Measurements from ENCODE around the gene KCNG2. TPM values are rescaled to one million over a fixed set of nuclear protein-coding genes. Genes with fewer than 3 reads are reported as not detected.
"Not testable (repeated sequence)": the region's sequence is repeated elsewhere in the genome, so short reads cannot be mapped to it uniquely, and the experiment has no call there.

The KCNG2 gene, protein sequence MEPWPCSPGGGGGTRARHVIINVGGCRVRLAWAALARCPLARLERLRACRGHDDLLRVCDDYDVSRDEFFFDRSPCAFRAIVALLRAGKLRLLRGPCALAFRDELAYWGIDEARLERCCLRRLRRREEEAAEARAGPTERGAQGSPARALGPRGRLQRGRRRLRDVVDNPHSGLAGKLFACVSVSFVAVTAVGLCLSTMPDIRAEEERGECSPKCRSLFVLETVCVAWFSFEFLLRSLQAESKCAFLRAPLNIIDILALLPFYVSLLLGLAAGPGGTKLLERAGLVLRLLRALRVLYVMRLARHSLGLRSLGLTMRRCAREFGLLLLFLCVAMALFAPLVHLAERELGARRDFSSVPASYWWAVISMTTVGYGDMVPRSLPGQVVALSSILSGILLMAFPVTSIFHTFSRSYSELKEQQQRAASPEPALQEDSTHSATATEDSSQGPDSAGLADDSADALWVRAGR
- not detected in 2 replicates for total RNA-seq (2014; rRNA removed; shearing (Covaris generic))

DNA sequence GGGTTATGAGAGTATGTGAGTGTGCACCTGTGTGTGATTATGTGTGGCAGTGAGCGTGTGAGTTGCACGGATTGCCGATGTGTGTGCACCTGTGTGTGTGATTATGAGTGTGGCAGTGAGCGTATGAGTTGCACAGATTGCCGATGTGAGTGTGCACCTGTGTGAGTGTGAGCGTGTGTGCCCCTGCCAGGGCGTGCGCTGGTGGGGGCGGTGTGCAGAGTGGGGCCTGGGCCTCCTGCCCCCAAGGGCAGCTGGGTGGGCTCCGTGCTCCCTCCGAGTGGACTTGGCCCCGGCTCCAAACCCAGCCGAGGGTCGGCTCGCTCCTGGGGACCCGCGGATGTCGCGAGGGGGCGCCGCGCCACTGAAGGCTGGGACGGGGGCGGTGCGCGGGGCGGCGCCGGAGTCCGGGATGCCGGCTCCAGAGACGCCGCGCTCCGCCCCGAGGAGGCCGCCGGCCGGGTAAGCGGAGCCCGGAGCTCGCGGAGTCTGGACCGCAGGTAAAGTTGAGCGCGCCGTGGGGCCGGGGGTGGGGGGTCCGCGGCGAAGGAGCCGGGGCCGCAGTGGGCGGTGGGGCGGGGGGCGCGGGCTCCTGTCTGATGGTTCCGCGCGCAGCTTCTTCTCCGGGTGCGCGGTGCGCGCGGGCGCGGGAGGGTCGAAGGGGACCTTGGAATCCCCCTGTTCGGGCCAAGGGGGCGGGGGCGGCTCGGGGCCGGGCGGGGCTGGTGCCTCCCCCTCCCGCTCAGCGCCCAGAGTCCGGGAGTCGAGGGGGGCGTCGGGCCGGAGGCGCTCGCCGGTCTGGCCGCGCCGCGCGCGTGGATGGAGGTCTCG lies at the start of gene KCNG2:
Gene KCNG2 (plus strand): TSS at position 421 of the 828 bp plus-strand sequence. CDS start 65,730 bp downstream, outside the sequence.
- no peak for DNase-seq (ENCODE audit: low read depth)

DNA sequence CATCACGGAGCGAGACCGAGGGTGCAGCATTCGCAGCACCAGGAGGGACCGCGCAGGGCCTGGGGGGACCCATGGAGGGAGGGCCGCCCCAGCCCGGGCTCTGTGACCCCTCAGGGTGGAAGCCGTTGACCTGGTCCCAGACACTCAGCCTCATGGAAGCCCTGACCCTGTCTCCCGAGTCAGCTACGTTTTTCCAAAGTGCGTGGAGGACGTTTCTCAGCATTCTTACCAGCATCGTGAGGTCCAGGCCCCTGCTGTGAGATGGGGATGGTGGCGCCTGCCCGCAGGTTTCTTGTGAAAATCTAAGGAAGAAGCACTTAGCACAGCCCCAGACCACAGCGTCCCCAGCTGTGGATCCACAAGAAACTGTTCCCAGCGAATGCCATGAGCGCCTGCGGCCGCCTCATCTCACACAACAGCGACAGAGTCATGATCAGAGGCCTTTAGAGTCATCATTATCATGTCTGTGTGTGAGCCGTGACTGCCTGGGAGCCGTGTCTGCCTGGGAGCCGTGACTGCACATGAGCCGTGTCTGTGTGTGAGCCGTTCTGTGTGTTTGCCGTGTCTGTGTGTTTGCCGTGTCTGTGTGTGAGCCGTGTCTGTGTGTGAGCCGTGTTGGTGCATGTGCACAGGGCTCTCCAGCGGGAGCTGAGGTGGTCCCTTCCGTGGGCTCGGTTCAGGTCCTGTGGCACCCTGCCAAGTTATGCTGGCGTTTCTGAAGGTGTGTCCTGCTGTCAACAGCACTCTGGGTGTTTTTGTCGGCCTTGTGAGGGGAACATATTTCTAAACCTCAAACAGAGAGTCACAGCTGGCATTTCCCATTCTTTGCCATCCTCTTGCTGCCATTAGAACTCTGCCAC lies 49.2 kb upstream of the KCNG2 start:
- no peak for DNase-seq (ENCODE audit: low read depth)

- no peak for DNase-seq (ENCODE audit: low read depth)
Measured at GRCh38 chr18:79749251-79750191, 48.2 kb upstream of the KCNG2 start.

DNA sequence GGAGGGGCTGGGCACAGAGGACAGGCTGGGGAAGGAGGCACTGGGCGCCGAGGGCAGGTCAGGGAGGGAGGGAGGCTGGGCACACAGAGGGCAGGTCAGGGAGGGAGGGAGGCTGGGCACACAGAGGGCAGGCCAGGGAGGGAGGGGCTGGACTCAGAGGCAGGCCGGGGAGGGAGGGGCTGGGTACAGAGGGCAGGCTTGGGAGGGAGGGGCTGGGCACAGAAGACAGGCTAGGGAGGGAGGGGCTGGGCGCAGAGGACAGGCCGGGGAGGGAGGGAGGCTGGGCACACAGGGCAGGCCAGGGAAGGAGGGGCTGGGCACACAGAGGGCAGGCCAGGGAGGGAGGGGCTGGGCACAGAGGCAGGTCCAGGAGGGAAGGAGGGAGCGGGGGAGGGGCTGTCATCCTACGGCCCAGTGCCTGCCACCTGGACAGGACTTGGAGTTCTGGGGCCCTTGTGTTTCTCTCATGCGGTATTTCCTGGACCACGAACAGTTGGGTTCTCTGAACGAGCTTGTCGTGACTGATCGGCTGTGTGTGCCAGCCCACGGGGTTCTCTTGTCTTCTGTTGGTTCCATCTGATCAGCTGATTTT lies 46.7 kb upstream of the KCNG2 start:
- DNase-seq (ENCODE audit: low read depth): no peak

- not testable (repeated sequence) for DNase-seq (ENCODE audit: low read depth)
Measured at GRCh38 chr18:79751918-79752578, 45.7 kb upstream of the KCNG2 start.

DNA sequence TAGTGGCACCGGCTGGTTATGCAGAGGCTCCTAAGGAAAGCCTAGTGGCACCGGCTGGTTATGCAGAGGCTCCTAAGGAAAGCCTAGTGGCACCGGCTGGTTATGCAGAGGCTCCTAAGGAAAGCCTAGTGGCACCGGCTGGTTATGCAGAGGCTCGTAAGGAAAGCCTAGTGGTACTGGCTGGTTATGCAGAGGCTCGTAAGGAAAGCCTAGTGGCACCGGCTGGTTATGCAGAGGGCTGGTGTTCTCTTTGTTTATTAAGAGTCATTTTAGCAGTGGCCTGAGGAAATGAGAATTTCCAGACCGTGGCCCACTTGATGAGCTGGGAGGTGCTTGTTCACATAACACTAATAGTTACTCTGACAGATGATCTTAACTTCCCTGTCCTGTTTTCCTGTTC lies 44.8 kb upstream of the KCNG2 start:
- DNase-seq (ENCODE audit: low read depth): not testable (repeated sequence)

DNA sequence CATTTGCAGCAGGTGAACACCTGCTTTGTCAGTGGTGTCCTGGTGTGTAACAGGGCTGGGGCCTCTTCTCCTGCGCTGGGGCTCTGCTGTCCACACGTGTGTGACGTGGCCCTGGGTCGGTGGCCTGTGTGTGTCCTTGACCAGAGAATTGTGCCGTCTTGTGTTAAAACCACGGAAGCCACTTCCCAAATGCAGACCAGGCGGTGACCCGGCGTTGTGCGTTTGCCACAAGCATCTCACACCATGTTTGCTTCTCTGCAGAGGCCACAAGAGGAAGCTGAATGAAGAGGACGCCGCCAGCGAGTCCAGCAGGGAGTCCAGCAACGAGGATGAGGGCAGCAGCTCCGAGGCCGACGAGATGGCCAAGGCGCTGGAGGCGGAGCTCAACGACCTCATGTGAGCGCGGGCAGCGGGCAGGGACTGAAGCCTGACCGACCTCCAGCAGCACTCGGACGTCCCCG lies 44.3 kb upstream of the KCNG2 start:
- no peak for DNase-seq (ENCODE audit: low read depth)

GRCh38 chr18:79754022-79754761 lies 43.5 kb upstream of the KCNG2 start:
- no peak for DNase-seq (ENCODE audit: low read depth)

DNA sequence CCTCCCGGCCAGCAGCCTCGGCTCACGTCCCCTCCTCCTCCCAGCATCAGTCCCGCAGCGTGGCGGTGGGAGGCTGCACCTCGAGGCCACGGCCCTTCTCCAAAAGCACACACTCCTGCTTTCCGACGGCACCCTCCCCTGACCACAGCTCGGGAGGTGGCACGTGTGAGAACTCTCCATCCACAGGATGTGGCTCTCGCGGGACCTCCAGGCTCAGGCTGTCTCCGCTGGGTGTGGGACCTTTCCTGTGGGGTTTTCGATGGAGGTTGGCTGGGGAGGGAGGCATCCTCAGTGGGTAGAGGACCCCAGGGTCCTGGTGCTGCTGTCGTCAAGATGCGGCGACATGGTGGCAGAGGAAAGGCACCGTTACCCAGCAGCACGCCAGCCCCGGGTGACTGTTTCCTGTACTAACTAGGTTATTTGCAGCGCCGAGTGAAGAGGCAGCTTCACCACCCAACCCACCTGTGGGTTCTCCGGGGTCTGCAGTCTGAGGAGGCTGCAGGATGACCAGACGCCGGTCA lies 42.8 kb upstream of the KCNG2 start:
- no peak for DNase-seq (ENCODE audit: low read depth)

DNA sequence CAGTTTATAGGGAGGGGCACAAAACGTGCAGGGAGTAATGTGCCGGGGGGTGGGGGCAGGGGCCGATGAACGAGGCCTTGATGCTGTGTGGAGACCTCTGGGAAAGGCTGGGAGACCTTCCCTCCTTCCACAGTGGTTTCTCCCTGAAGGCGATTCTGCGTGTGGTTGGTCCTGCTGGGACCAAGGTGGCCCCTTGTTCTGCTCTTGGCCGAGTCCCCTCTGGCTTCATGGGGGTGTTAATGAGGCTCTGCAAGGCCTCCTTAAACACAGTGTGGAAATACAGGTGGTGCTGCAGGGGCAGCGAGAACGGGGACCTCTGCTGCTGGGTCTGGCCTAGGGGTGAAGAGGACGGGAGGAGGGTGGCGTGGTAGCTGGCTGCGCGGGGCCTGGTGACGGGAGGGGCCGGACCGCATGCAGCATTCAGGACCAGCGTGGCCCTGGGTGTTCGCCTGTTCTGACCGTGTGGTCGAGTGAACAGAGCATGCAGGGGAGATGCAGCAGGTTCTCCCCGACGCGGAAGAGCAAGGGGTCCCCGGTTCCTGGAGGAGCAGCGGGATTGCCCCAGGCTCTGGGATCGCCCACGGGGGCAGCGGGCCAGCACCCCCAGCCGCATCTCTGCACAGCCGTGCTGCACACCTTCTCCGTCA lies 42.1 kb upstream of the KCNG2 start:
- DNase-seq (ENCODE audit: low read depth): no peak

- DNase-seq (ENCODE audit: low read depth): no peak
Measured at GRCh38 chr18:79756143-79756500, 41.6 kb upstream of the KCNG2 start.

DNA sequence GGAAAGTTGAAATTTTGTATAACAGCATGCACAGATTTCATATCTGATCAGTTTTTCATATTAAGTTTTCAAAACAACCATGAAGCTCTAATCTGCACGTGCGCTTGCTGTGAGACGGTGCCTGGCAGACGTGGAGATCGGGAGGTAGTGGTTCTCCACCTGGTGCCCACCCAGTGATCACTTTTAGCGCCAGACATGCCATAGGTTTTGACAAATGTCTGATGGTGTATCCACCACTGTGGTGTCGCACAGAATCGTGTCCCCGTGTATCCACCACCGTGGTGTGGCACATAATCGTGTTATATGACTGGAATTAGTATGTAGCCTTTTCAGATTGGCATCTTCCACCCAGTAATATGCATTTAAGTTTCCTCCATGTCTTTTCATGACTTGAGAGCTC lies 40.9 kb upstream of the KCNG2 start:
- DNase-seq (ENCODE audit: low read depth): no peak

DNA sequence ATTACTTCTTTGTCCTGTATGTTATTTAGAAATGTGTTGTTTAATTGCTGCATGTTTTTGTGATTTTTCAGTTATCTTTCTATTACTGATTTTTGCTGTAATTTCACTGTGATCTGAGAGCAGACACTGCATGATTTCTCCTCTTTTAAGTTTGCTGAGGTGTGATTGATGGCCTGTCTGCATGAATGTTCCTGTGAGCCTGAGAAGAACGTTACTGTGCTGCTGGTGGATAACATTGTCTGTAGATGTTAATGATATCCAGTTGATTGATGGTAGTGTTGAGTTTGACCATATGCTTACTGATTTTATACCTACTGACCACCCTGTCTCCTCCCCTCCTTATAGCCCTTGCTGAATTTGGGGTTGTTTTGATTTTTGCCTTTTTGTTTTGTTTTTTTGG lies 37.4 kb upstream of the KCNG2 start:
- DNase-seq (ENCODE audit: low read depth): no peak

DNA sequence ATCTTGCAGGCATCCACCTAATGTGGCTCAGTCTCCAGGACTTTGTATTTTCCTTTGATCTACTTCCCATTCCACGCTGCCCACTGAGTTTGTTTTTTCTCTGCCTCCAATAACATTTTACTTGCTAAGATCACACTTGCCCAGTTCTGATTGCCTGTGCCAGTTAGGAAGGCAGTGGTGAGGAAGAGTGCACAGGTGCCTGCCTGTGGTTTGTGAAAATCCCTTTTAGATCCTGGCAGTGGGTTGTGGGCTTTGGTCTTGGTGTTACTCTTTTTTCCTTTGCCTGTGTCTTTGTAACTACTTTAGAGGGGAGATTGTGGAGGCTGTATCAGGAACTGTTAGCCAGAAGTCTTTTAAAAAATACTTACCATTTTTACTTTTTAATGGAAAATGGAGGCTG lies 36.9 kb upstream of the KCNG2 start:
- DNase-seq (ENCODE audit: low read depth): no peak

DNA sequence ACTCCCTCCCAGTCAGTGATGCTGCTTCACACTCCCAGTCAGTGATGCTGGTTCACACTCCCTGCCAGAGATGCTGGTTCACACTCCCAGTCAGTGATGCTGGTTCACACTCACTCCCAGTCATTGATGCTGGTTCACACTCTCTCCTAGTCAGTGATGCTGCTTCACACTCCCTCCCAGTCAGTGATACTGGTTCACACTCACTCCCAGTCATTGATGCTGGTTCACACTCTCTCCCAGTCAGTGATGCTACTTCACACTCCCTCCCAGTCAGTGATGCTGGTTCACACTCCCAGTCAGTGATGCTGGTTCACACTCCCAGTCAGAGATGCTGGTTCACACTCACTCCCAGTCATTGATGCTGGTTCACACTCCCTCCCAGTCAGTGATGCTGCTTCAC lies 34.3 kb upstream of the KCNG2 start:
- no peak for DNase-seq (ENCODE audit: low read depth)

- no peak for DNase-seq (ENCODE audit: low read depth)
Measured at GRCh38 chr18:79764131-79764530, 33.6 kb upstream of the KCNG2 start.

- DNase-seq (ENCODE audit: low read depth): peak; percentile 44
Measured at GRCh38 chr18:79765491-79766245, 32.1 kb upstream of the KCNG2 start.
